K562 (cell line): ENCODE results near the gene RAE1.

Experiments
- ERF ChIP-seq: fragments of 450-650 bp; formaldehyde crosslinking; IDR thresholded peaks from 2 replicates; pipeline ENCODE4 v1.4.0; 2020; ENCODE audit warnings: mild to moderate bottlenecking, mixed read lengths
- GATA2 ChIP-seq: sonication (generic); formaldehyde crosslinking; IDR thresholded peaks from 2 replicates; pipeline ENCODE4 v1.4.0; 2020; ENCODE audit warnings: mild to moderate bottlenecking, missing genetic modification reagents
- MYC ChIP-seq, 2 experiments: fragments of 250-450 bp in 1 of 2; sonication (Bioruptor Pico) in 1 of 2; IDR thresholded peaks; 2 replicates each; pipeline versions ENCODE4 v1.5.1 to v1.6.1; 2012 to 2021; ENCODE audit warnings: low read depth in 2 of 2, borderline replicate concordance in 1 of 2, improper control_type of control experiment in 1 of 2, low read length in 1 of 2, mild to moderate bottlenecking in 1 of 2, moderate library complexity in 1 of 2
- MYNN ChIP-seq, 2 experiments: sonication (generic); formaldehyde crosslinking in 1 of 2; IDR thresholded peaks; 2 replicates each; pipeline versions ENCODE4 v1.5.0 to v1.6.1; 2016 to 2020; ENCODE audit warnings: antibody characterized with exemption in 1 of 2, missing genetic modification reagents in 1 of 2
- NFE2L1 ChIP-seq: fragments of 450-650 bp; IDR thresholded peaks from 2 replicates; pipeline ENCODE4 v1.6.1; 2016; ENCODE audit warnings: missing genetic modification characterization, low read depth, mild to moderate bottlenecking, missing compliant biosample characterization, moderate library complexity, borderline replicate concordance
- TEAD2 ChIP-seq: fragments of 450-650 bp; IDR thresholded peaks from 2 replicates; pipeline ENCODE4 v1.6.1; 2016; ENCODE audit warnings: missing genetic modification characterization, control low read depth, missing compliant biosample characterization
- TF ChIP-seq, protein P1 (sequence below): fragments of 250-450 bp; sonication (Bioruptor Pico); IDR thresholded peaks from 2 replicates; pipeline ENCODE4 v1.4.0; 2020
- TF ChIP-seq, protein P2 (sequence below): fragments of 150-350 bp; IDR thresholded peaks from 2 replicates; pipeline ENCODE4 v1.6.1; 2014; ENCODE audit warnings: low read depth, mild to moderate bottlenecking, low read length, borderline replicate concordance

GRCh38 chr20:57315976-57316480 is 35.0 kb upstream of the RAE1 start:
- TF ChIP-seq TEAD2 (tag) (no peak), ERF (CRISPR knock-in tag) (no peak), GATA2 (CRISPR knock-in tag) (no peak), NFE2L1 (no peak), MYC (IDR thresholded peaks at IDR 0.05; ENCODE audit: low read depth, low read length) (no peak), MYC (CRISPR knock-in tag; IDR thresholded peaks at IDR 0.05; ENCODE audit: borderline replicate concordance, low read depth) (no peak), MYNN (IDR thresholded peaks at IDR 0.05) (no peak), MYNN (CRISPR knock-in tag; IDR thresholded peaks at IDR 0.05) (no peak)
- TF ChIP-seq, protein P1, sequence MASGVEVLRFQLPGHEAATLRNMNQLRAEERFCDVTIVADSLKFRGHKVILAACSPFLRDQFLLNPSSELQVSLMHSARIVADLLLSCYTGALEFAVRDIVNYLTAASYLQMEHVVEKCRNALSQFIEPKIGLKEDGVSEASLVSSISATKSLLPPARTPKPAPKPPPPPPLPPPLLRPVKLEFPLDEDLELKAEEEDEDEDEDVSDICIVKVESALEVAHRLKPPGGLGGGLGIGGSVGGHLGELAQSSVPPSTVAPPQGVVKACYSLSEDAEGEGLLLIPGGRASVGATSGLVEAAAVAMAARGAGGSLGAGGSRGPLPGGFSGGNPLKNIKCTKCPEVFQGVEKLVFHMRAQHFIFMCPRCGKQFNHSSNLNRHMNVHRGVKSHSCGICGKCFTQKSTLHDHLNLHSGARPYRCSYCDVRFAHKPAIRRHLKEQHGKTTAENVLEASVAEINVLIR (CRISPR knock-in tag): no peak
- TF ChIP-seq, protein P2, sequence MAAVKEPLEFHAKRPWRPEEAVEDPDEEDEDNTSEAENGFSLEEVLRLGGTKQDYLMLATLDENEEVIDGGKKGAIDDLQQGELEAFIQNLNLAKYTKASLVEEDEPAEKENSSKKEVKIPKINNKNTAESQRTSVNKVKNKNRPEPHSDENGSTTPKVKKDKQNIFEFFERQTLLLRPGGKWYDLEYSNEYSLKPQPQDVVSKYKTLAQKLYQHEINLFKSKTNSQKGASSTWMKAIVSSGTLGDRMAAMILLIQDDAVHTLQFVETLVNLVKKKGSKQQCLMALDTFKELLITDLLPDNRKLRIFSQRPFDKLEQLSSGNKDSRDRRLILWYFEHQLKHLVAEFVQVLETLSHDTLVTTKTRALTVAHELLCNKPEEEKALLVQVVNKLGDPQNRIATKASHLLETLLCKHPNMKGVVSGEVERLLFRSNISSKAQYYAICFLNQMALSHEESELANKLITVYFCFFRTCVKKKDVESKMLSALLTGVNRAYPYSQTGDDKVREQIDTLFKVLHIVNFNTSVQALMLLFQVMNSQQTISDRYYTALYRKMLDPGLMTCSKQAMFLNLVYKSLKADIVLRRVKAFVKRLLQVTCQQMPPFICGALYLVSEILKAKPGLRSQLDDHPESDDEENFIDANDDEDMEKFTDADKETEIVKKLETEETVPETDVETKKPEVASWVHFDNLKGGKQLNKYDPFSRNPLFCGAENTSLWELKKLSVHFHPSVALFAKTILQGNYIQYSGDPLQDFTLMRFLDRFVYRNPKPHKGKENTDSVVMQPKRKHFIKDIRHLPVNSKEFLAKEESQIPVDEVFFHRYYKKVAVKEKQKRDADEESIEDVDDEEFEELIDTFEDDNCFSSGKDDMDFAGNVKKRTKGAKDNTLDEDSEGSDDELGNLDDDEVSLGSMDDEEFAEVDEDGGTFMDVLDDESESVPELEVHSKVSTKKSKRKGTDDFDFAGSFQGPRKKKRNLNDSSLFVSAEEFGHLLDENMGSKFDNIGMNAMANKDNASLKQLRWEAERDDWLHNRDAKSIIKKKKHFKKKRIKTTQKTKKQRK: no peak
